NCI-H2107 treated with DMSO at 0.1 percent for 48 hours (cell line): ENCODE measurements around the gene OBSCN.

ENCODE experiments used
- DNase-seq: peaks from one replicate; lab custom pipeline; 2025; ENCODE audit not compliant: unreplicated experiment; lab: John Stamatoyannopoulos, UW

The OBSCN gene

DNA sequence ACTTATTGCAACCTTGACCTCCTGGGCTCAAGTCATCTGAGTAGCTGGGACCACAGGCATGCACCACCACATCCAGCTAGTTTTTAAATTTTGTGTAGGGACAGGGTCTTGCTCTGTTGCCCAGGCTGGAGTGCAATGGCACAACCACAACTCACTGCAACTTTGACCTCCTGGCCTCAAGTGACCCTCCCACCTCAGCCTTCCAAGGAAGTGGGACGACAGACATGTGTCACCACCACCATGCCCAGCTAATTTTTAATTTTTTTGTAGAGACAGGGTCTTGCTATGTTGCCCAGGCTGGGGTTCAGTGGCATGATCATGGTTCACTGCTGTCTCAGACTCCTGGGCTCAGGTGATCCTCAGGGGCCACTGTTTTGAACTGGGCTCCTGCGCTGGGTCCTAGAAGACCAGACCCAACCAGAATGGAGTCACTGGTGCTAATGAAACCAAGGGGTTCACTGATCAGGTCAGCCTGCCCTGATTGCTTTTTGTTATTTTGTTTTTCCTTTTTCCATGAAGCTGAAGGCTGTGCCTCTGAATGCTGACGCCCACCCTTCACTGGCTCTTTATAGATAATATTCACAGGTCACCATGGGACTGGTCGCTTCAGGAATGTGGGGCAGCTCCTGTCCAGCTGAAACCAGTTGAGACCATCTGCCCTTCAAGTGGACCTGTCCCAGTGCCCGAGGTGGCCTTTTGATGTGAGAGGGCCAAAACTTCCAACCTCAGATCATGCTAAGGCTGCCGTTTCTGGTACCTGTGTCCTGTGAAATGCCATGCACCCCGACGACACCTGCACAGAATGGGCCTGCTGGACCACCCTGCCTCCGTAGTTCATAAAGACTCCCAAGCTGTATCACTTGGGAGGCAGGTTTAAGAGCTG lies 203.9 kb downstream of the OBSCN start:
- no peak for DNase-seq

- no peak for DNase-seq
Observed at GRCh38 chr1:228413241-228414010, 205.6 kb downstream of the OBSCN start.

DNA sequence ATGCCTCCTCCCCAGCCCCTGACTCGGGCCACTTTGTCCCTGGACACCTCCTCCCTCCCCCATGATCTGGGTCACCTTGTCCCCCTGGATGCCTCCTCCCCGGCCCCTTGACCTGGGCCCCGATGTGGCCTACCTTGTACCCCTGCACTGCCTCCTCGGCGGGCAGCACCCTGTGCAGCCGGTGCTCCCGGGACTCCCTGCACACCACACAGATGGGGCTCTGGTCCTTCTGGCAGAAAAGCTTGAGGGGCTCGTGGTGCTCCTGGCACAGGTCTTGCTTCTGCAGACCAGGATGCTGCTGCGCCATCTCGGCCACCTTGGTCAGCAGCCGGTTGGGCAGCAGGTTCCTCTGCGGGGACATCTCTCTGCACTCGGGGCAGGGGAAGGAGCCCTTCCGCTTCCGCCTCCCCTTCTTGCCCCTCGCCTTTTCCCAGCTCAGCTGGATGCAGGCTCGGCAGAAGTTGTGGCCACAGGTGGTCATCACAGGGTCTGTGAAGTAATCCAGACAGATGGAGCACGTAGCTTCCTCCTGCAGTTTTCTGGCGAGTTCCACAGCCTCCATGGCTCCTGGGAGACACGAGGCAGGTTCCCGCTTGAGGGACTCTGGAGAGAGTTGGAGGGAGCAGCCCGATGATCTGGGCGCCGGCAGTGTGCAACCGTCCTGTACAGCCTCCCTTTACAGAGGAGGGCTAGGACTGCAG lies 206.8 kb downstream of the OBSCN start:
- no peak for DNase-seq

DNA sequence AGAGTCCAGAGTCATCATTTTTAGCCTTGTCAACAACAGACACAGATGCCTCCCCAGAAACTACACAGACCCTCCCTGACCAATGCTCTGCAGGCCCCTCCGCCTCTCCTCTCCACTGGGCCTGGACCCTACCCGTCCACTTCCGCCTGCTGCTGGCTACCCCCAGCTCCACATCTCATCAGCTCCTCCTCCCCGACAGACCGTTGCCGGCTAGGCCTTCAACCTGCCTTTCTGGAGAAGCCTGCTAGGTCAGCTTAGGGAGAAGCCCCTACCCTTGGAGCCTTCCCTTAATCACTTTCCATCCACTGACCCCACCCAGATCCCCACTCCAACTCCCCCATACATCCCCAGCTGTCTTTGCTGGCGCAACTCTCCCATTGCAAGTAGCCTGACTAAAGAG lies 207.4 kb downstream of the OBSCN start:
- no peak for DNase-seq

GRCh38 chr1:228415853-228416216 lies 208.0 kb downstream of the OBSCN start:
- DNase-seq = no peak

DNA sequence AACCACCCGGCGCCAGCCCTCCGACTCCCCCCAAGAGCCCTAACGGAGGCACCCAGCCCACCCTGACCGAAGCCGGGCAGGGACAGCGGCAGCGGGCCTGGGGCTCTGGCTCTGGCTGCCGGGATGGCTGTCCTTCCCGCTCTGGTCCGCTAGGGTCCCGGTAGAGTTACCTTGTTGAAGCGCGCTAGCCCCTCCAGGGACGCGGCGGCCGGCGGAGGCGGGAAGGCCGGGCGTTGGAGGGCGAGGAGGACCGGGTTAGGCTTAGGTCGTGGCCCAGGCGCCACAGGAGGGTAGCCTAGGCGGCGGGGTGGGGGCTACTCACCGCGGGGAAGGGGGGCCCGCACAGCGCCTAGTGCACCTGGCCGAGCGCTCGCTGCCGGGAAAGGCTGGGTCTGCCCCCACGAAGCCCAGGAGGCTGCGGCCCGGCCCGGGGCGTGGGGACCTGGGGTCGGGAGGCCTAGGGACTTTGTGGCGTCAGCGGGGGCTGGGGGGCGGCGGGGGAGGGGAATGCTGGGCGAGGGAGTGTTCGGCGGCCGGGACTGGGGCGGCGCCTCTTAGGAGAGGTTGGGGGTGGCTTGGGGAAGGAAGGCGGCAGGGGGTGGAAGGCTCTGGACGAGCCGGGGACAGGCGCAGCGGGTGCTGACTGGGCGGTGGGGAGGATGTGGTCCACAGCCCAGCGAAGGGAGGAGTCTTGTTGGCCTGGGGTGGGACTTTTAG lies 208.5 kb downstream of the OBSCN start, which contains the start of gene TRIM17:
TRIM17 (minus strand) TSS at position 645 of the 717 bp plus-strand sequence. CDS start 1,789 bp downstream, outside the sequence.
- DNase-seq = no peak

DNA sequence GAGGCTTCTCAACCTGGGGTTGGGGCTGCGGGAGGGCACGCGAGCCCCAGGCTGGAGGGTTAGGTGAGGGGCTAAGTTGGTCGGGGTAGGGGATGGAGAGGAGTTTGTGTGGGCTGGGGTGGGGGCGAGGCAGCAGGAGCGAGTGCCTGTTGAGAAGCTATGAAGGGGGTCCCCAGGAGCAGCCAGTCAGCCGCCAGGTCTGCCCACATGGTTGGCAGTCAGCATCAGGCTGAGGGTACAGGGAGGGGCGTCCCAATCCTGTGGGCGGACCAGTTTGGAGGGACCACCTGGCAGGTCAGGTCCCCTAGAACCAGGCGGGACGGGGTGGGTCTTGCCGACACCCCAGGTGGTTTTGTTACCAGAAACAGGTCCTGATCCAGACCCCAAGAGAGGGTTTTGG lies 209.2 kb downstream of the OBSCN start:
- DNase-seq = no peak

GRCh38 chr1:228417483-228418203 lies 209.8 kb downstream of the OBSCN start:
- no peak for DNase-seq

DNA sequence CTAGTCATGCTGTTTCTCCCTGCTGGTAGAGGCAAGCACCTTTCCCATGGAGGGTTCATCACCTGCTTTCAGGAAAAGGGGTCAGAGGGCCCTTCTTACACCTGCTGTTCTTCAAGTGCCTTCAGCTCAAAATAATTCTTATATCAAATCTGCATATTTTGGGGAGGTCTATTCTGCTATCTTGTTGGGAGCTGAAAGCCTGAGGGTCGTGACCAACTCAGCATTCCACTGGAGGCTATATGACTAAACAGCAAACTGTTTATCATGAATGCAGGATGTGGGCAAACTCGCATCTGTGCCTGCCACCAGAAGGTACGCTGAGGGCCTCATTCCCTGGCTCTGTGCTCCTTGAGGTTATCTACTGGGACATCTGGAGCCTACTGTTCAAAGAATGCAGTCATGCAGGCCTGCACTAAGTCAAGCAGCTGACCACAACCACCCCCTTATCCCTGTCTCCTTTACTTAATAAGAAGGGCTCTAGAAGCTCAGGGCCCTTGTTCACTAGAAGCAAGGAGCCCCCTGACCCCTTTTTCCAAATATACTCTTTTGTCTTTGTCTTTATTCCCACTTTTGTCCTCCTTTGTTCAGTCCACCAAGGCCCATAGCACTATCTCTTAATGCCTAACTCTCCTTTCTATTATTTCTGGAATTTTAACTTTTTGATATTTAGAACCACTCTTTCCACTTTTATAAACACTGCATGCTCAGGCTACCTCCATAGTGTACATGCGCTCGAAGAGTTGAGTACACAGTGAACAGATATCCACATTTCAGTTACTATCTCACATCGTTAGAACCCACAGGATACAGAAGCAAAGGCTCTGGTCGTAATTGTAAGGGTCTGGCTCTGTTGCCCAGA lies 213.4 kb downstream of the OBSCN start:
- DNase-seq = no peak

DNA sequence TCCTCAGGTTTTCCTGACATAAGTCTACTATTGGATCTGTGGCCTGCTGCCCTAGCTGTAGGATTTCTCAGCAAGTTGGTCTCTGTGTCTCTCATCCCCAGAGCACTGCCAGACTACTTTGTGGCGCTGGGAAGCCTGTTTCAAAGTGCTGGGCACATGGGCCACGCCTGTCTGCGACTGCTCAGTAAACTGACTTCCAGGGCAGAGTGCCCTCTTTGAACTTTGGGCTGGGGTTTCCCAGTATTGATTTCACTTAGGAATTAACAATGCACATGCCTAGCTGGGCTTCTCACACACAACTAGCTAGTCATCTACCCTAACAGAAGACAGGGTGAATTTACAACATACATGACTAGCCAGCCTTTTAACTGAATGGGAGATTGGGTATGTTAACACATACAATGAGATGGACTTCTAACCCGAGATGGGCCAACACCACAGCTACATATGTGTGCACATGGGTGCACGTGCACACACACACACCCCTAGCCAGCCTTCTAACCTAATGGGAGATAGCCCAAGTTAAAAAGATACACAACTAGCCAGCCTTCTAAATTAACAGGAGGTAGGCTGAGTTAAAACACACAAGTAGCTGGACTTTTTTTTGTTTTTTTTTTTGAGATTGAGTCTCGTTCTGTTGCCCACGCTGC lies 215.7 kb downstream of the OBSCN start:
- DNase-seq = no peak

DNA sequence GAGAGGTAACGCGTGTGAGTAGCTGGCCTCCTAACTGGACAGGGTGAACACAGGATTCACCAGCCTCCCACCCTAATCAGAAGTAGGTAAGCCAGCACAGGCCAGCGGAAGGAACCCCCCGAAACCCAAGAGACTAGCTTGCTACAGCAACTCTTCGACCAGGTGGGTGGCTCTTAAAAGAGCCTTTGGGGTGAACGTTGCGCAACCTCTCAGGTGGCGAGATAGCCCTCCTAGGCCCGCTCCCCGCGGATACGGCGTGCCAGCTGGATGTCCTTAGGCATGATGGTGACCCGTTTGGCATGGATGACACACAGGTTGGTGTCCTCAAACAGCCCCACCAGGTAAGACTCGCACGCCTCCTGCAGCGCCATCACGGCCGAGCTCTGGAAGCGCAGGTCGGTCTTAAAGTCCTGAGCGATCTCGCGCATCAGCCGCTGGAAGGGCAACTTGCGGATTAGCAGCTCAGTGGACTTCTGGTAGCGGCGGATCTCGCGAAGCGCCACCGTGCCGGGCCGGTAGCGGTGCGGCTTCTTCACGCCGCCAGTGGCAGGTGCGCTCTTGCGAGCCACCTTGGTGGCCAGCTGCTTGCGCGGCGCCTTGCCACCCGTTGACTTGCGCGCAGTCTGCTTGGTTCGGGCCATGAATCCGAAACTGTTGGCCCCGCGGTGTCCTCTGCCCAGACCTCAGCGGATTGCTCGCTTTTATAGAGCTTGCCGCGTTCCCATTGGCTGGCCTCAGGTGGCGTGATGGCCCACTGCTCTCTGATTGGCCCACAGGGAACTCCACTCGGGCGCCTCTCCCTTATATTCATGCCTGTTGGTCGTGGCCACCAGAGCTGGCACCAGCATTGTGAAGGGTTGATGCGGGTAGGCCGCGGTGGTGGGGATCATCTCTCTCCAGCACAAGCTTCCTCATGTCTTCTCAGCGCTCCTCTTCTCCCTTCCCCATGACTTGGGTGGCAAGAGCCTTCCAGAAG lies 217.1 kb downstream of the OBSCN start:
- DNase-seq = no peak

DNA sequence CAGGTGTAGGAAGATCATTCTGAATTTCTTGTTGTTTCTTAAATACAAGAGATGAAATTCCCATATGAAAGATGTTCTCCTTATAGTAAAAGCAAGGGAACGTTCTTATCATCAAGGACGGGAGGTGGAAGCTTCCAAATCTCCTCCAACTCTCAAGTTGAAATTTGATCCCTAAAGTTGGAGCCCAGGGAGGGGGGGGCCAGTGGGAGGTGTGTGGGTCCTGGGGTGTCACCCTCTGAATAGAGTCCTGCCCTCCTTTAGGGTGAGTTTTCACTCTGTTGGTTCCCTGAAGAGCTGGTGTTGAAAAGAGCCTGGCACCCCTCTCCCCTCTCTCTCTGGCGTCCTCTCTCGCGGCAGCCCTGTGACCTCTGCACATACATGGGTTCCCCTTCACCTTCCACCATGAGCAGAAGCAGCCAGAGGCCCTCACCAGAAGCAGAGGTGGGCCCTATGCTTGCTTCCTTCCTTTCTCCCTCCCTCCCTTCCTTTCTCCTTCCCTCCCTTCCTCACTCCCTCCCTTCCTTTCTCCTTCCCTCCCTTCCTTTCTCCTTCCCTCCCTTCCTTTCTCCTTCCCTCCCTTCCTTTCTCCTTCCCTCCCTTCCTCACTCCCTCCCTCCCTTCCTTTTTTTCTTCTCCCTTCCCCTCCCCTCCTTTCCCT lies 218.8 kb downstream of the OBSCN start:
- no peak for DNase-seq

- DNase-seq = no peak
Observed at GRCh38 chr1:228428412-228428811, 220.6 kb downstream of the OBSCN start.
